GM12891 (cell line): Measurements from ENCODE around the gene NT5C.
"Not testable (repeated sequence)": the region's sequence is repeated elsewhere in the genome, so short reads cannot be mapped to it uniquely, and the experiment has no call there.

Experiments
- DNase-seq: peaks from one replicate; pipeline ENCODE4 v3.0.0; 2011; ENCODE audit warnings: low spot score; ENCODE audit not compliant: insufficient read length
- FAIRE-seq: peaks from 2 replicates; lab custom pipeline; 2011; peaks lifted over from hg19 to GRCh38; lab: Jason Lieb, UNC
- PAX5 ChIP-seq: IDR thresholded peaks from 2 replicates; pipeline ENCODE4 v1.6.1; 2011; ENCODE audit warnings: low read length, moderate library complexity, mild to moderate bottlenecking; ENCODE audit not compliant: insufficient read depth, severe bottlenecking
- POLR2A ChIP-seq: IDR thresholded peaks from 2 replicates; pipeline ENCODE4 v1.6.1; 2011; ENCODE audit warnings: low read depth, low read length, control low read depth
- POLR2AphosphoS5 ChIP-seq: IDR thresholded peaks from 2 replicates; pipeline ENCODE4 v1.6.1; 2011; ENCODE audit warnings: low read depth, low read length, control low read depth
- POU2F2 ChIP-seq: IDR thresholded peaks from 2 replicates; pipeline ENCODE4 v1.6.1; 2011; ENCODE audit warnings: low read depth, mild to moderate bottlenecking, control low read depth, low read length, moderate library complexity
- SPI1 ChIP-seq: IDR thresholded peaks from 2 replicates; pipeline ENCODE4 v1.6.1; 2011; ENCODE audit warnings: low read depth, low read length, control low read depth
- TAF1 ChIP-seq: IDR thresholded peaks from 2 replicates; pipeline ENCODE4 v1.6.1; 2011; ENCODE audit warnings: low read depth, low read length, control low read depth

The NT5C gene

DNA sequence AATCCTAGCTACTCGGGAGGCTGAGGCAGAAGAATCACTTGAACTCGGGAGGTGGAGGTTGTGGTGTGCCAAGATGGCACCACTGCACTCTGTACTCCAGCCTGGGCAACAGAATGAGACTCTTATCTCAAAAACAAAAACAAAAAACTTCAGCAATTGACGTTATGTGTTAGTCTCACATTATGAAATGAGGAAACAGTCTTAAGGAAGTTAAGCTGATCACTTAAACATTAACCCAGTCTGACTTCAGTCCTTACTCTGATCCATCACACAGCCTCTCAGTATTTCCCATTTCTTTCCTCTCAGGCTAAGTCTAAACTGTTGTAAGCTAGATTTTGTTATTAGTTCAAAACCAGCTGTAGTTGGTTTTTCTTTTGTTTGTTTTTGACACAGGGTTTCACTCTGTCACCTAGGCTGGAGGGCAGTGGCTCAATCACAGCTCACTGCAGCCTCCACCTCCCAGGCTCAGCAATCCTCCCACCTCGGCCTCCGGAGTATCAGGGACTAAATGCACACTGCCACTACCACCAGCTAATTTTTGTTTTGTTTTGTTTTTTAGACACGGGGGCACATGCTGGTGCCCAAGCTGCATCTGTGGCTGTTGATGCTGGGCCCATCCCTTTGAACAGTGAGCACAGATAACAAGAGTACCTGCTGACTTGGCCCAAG, 16.5 kb upstream of the NT5C start:
- DNase-seq (no peak), FAIRE-seq (no peak)
- TF ChIP-seq POU2F2, result no peak
- no peak for TF ChIP-seq SPI1
- no peak for TF ChIP-seq TAF1
- TF ChIP-seq POLR2A, result no peak
- TF ChIP-seq POLR2AphosphoS5, result no peak
- no peak for TF ChIP-seq PAX5

DNA sequence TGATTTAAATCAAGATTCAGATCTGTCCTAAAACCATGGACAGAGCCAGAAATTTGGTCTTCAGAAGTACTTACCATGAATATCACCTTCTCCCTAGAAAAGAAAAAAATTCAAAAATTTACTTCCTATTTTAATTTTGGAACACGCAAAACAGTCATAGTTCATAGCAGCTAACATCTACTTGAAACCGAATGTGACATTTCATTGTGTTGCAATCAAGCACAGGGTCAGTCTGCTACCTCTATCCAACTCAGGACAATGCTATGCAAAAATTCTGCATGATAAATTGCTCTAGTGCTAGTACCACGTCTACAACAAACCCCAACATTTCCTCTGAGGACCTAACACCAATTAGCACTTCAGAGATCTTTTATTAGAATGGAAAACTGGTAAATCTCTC, 15.1 kb upstream of the NT5C start:
- FAIRE-seq (no peak), DNase-seq (no peak)
- TF ChIP-seq TAF1 (no peak), SPI1 (no peak), POLR2A (no peak), POLR2AphosphoS5 (no peak), POU2F2 (no peak), PAX5 (no peak)

DNA sequence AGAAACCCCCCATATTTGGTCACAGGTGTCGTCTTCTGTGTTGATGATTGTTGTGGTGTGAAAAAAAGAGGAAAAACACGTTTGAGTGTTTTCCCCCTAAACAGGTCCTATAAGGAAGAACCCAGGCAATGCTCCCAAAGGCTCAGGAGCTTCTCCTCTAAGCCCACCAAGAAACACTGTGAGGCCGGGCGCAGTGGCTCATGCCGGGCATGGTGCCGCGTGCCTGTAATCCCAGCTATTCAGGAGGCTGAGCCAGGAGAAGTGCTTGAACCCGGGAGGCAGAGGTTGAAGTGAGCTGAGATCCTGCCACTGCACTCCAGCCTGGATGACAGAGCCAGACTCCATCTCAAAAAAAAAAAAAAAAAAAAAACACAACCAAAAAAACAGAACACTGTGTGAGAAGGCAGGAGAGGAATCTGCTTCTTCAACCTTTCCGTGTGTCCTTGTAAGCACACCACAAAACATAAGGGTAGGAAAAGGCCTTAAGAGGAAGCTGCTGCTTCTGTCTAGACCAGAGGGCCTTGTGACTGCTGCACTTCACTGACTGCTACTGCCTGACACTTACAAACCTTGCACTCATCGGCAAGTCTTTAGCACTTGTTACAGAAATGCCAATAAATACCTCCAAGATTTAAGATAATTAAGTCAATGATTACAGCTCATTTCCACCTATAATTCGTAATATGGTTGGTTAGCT, 13.4 kb upstream of the NT5C start:
- DNase-seq, result no peak
- no peak for FAIRE-seq
- TF ChIP-seq POU2F2 (no peak), POLR2A (no peak), TAF1 (no peak), POLR2AphosphoS5 (no peak), PAX5 (no peak)

DNA sequence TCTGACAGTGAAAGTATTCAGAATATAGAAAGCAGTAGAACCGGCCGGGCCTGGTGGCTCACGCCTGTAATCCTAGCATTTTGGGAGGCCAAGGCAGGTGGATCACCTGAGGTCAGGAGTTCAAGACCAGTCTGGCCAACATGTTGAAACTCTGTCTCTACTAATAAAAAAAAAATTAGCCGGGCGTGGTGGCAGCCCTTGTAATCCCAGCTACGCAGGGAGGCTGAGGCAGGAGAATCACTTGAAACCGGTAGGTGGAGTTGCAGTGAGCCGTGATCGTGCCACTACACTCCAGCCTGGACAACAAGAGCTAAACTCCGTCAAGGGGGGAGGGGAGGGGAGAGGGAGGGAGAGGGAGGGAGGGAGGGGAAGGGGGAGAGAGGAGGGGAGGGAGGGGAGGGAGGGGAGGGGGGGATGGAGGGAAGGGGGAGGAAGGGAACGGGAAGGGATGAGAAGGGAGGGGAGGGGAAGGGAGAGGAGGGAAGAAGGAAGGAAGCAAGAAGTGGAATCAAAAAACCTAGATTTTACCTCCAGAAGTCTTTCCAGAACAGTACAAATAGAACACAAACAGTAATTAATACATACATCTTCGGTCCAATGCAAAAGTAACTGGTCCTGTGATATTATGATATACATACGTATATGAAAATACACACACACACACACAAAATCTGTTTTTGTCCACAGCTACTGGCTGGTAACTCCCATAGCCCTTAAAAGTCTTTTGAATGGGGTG, 10.9 kb upstream of the NT5C start:
- TF ChIP-seq PAX5 (no peak), TAF1 (no peak), POLR2AphosphoS5 (no peak), POU2F2 (no peak), POLR2A (no peak), SPI1 (no peak)
- DNase-seq (no peak), FAIRE-seq (no peak)

DNA sequence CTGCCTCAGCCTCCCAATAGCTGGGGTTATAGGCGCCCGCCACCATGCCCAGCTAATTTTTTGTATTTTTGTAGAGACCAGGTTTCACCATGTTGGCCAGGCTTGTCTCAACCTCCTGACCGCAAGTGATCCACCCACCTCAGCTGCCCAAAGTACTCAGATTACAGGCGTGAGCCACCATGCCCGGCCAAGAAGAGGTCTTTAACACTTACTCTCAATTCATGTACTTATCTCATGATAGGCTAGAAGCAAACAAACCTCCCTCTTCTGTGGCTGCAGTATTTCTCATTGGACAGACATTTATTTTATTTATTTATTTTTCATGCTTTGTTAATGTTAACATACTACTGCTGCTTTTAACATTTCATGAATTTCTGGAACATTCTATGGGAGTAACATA, 7.0 kb upstream of the NT5C start:
- TF ChIP-seq POU2F2 (no peak), POLR2A (no peak), TAF1 (no peak), SPI1 (no peak), POLR2AphosphoS5 (no peak), PAX5 (no peak)
- FAIRE-seq (no peak), DNase-seq (no peak)

DNA sequence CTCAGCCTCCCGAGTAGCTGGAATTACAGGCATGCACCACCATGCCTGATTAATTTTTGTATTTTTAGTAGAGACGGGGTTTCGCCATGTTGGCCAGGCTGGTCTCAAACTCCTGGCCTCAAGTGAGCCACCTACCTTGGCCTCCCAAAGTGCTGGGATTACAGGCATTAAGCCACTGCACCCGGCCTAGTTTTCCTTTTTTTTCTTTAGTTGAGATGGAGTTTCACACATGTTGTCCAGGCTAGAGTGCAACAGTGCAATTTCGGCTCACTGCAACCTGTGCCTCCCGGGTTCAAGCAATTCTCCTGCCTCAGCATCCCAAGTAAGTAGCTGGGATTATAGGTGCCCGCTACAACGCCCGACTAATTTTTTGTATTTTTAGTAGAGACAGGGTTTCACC, 6.2 kb upstream of the NT5C start:
- FAIRE-seq, DNase-seq: not testable (repeated sequence)

DNA sequence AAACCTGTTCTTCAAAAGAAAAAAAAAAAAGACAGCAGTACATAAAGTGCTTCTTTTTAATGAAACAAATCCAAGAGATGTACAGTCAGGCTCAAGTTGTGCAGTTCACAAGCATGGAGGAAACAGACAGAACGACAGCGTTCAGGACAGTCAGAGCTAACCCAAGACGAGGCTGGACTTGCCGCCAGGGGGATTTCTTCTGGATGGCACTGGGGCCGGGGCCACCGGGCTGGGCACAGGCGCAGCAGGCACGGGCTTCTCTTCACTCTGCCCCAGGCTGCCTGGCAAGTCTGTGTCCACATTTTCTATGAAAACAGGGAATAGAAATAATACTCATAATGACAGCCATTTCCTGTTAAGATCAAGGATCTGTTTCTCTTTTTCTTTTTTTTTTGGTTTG, 4.4 kb upstream of the NT5C start:
- TF ChIP-seq SPI1 (no peak), POU2F2 (no peak), PAX5 (no peak), POLR2AphosphoS5 (no peak), POLR2A (no peak), TAF1 (no peak)
- FAIRE-seq (no peak), DNase-seq (no peak)

DNA sequence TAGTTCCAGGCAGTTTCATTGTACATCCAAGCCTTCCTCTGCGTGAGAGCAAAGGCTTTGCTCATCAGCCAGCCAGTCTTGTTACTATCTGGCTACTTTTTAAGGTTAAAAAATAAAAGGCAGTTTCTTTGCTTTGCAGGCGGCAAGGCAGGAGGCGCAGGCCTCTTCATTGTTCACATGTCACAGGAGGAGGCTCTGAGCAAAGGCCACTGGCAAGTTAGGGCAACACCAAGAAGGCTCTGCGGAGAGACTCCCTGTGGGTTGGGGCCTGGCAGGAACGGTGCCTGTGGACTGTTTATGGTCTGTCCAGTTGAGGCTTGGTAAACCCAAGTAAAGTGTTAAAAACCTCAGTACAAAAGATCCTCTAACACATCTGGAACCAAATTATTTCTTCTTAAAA, 3.9 kb upstream of the NT5C start:
- FAIRE-seq (no peak), DNase-seq (no peak)
- no peak for TF ChIP-seq SPI1
- no peak for TF ChIP-seq POLR2AphosphoS5
- no peak for TF ChIP-seq PAX5
- TF ChIP-seq TAF1, result no peak
- TF ChIP-seq POLR2A, result no peak
- TF ChIP-seq POU2F2, result no peak

DNA sequence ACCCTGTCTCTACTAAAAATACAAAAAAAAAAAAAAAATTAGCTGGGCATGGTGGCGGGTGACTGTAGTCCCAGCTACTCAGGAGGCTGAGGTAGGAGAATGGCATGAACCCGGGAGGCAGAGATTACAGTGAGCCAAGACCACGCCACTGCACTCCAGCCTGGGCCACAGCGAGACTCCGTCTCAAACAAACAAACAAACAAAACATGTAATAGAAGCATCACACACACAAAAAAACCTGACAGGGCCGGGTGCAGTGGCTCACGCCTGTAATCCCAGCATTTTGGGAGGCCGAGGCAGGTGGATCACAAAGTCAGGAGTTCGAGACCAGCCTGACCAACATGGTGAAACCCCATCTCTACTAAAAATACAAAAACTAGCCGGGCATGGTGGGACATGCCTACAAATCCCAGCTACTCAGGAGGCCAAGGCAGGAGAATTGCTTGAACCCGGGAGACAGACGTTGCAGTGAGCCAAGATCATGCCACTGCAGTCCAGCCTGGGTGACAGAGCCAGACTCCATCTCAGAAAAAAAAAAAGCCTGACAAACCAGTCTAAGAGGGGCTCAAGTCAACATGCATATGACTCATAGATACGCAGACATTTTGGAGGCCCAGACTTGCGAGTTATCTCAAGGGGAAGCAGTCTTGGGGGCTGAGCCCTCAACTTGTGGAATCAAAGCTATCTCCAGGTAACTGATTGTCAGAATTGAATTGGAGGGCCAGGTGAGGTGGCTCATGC, 2.2 kb upstream of the NT5C start:
- not testable (repeated sequence) for FAIRE-seq, DNase-seq

DNA sequence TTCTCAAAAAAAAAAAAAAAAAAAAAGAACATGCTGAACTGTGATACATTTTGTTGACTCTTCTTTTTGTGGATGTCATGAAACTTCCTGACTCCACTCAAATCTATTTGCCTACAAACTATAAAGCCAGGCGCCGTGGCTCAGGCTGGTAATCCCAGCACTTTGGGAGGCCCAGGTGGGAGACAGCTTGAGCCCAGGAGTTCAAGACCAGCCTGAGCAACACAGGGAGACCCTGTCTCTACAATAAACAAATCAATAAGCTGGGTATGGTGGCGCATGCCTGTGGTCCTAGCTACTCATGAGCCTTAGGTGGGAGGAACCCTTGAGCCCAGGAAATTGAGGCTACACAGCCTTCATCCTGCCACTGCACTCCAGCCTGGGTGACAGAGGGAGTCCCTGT, 1.5 kb upstream of the NT5C start:
- FAIRE-seq (no peak), DNase-seq (no peak)
- no peak for TF ChIP-seq PAX5
- no peak for TF ChIP-seq POLR2A
- no peak for TF ChIP-seq SPI1
- TF ChIP-seq POLR2AphosphoS5, result no peak
- no peak for TF ChIP-seq TAF1
- no peak for TF ChIP-seq POU2F2

DNA sequence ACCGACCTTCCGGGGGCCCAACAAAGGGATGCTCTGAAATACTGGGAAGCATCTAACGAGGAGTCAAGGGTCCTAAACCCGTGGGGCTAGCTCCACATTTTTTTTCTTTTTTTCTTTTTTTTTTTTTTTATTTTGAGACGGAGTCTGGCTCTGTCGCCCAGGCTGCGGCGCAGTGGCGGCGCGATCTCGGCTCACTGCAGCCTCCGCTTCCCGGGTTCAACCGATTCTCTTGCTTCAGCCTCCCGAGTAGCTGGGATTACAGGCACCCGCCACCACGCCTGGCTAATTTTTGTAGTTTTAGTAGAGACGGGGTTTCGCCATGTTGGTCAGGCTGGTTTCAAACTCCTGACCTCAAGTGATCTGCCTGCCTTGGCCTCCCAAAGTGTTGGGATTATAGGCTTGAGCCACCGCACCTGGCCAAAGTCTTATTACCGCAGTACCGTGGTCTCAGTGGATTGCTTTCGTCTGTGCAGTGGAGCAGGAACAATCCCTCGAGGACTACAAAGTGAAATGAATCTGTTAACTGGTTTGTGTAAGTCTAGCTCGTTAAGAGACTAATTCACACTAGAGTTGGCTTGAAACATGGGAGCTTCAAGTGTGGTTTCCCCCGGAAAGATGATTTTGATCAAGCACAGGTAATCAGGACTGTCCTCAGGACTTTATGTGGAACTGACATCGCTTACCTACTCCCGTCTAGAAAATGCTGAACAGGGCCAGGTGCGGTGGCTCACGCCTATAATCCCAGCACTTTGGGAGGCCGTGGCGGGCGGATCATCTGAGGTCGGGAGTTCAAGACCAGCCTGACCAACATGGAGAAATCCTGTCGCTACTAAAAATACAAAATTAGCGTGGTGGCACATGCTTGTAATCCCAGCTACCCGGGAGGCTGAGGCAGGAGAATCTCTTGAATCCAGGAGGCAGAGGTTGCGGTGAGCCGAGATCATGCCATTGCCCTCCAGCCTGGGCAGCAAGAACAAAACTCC, 767 bp upstream of the NT5C start:
- DNase-seq, FAIRE-seq: not testable (repeated sequence)
